ENCODE results near the gene PDZD8.

DNA sequence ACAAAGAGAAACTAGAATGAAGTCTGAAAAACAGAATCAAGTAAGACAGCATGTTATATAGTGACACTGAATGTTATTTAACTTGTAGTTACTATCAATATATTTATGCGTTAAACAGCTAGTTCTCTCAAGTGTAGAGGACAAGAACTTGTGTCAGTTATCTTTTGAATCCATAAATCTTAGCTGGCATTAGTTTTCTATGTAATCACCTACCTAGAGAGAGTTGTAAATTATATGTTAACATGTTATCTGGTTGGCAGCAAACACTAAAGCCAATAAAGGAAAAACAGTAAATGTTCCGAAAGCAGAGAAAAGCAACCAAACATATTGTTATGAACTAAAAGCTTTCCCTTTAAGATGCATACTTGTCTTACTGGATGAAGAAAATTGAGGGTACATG, 97.6 kb downstream of the PDZD8 start:
- TF ChIP-seq TSHZ2 (CRISPR knock-in tag; IDR thresholded peaks at IDR 0.05) (no peak), GLIS3 (CRISPR knock-in tag; IDR thresholded peaks at IDR 0.05) (no peak), ZNF8 (CRISPR knock-in tag; IDR thresholded peaks at IDR 0.05) (no peak), ESRRG (CRISPR knock-in tag; IDR thresholded peaks at IDR 0.05) (no peak), ZFP3 (CRISPR knock-in tag; IDR thresholded peaks at IDR 0.05) (no peak), RARB (CRISPR knock-in tag; IDR thresholded peaks at IDR 0.05) (no peak), ARNTL (CRISPR knock-in tag; IDR thresholded peaks at IDR 0.05; ENCODE audit: borderline replicate concordance, low read depth) (no peak), ZFP30 (CRISPR knock-in tag; IDR thresholded peaks at IDR 0.05) (no peak), SNAI2 (CRISPR knock-in tag; IDR thresholded peaks at IDR 0.05) (no peak), BACH2 (CRISPR knock-in tag; IDR thresholded peaks at IDR 0.05; ENCODE audit: borderline replicate concordance) (no peak), ISL1 (CRISPR knock-in tag; IDR thresholded peaks at IDR 0.05) (no peak), CREB5 (CRISPR knock-in tag; IDR thresholded peaks at IDR 0.05; ENCODE audit: low read depth) (no peak)
- TF ChIP-seq, protein P1, sequence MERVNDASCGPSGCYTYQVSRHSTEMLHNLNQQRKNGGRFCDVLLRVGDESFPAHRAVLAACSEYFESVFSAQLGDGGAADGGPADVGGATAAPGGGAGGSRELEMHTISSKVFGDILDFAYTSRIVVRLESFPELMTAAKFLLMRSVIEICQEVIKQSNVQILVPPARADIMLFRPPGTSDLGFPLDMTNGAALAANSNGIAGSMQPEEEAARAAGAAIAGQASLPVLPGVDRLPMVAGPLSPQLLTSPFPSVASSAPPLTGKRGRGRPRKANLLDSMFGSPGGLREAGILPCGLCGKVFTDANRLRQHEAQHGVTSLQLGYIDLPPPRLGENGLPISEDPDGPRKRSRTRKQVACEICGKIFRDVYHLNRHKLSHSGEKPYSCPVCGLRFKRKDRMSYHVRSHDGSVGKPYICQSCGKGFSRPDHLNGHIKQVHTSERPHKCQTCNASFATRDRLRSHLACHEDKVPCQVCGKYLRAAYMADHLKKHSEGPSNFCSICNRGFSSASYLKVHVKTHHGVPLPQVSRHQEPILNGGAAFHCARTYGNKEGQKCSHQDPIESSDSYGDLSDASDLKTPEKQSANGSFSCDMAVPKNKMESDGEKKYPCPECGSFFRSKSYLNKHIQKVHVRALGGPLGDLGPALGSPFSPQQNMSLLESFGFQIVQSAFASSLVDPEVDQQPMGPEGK (CRISPR knock-in tag; IDR thresholded peaks at IDR 0.05; ENCODE audit: borderline replicate concordance): no peak
